A549 (cell line): Measurements from ENCODE around the gene TUBGCP2. TPM values are rescaled to one million over a fixed set of nuclear protein-coding genes. Genes with fewer than 3 reads are reported as not detected.

Experiments used
- ATAC-seq, 2 experiments: fragments of 200-7000 bp in 1 of 2; fragments of >200 bp in 1 of 2; cut with Nextera tagmentation in 1 of 2; cut with Tn5 transposase in 1 of 2; 3 replicates each; pipeline versions ENCODE4 v1.8.0 to v1.9.1; 2018 to 2020; ENCODE audit warnings: mild to moderate bottlenecking in 1 of 2, moderate library complexity in 1 of 2
- CTCF ChIA-PET: fragments of 300-600 bp; sonication (Branson Sonifier 250); formaldehyde crosslinking; extraction: SDS; loops from one replicate; lab custom pipeline; 2021; ENCODE audit warnings: antibody characterized with exemption, inconsistent platforms; lab: Yijun Ruan, JAX
- POLR2A ChIA-PET: fragments of 350-600 bp; formaldehyde crosslinking; extraction: SDS; loops from one replicate; lab custom pipeline; 2021; ENCODE audit warnings: antibody characterized with exemption, inconsistent platforms; lab: Yijun Ruan, JAX
- DNase-seq, 2 experiments: peaks; one replicate each; pipeline versions ENCODE4 v3.0.0 to v3.0.0-alpha.2; 2011 to 2016; ENCODE audit warnings: low read depth in 1 of 2, low spot score in 1 of 2
- FAIRE-seq: peaks from 2 replicates; lab custom pipeline; 2011; peaks lifted over from hg19 to GRCh38; lab: Jason Lieb, UNC
- H3K27ac ChIP-seq, 2 experiments: fragments of >200 bp; sonication (Bioruptor Twin); formaldehyde crosslinking; 3 replicates each; pipeline ENCODE4 v1.5.1; 2016 to 2017
- H3K4me1 ChIP-seq: fragments of >200 bp; sonication (Bioruptor Twin); formaldehyde crosslinking; 3 replicates; pipeline ENCODE4 v1.6.1; 2016
- H3K4me2 ChIP-seq: fragments of >200 bp; sonication (Bioruptor Twin); formaldehyde crosslinking; 3 replicates; pipeline ENCODE4 v1.6.1; 2016
- H3K4me3 ChIP-seq: fragments of >200 bp; sonication (Bioruptor Twin); formaldehyde crosslinking; 3 replicates; pipeline ENCODE4 v1.5.1; 2016
- H3K9me3 ChIP-seq: fragments of >200 bp; sonication (Bioruptor Twin); formaldehyde crosslinking; 3 replicates; pipeline ENCODE4 v1.6.1; 2016
- ATOH8 ChIP-seq: fragments of 250-450 bp; sonication (Bioruptor Pico); IDR thresholded peaks from 2 replicates; pipeline ENCODE4 v1.5.0; 2020; ENCODE audit warnings: low read depth, mild to moderate bottlenecking, moderate library complexity
- BCL3 ChIP-seq: fragments of >200 bp; sonication (Bioruptor Twin); formaldehyde crosslinking; IDR thresholded peaks from 3 replicates; pipeline ENCODE4 v1.6.1; 2016
- CBX2 ChIP-seq: fragments of 200-600 bp; sonication (generic); IDR thresholded peaks from 2 replicates; pipeline ENCODE4 v1.6.1; 2016; ENCODE audit warnings: low read depth, mild to moderate bottlenecking, borderline replicate concordance
- CBX8 ChIP-seq: fragments of 200-600 bp; sonication (generic); IDR thresholded peaks from 2 replicates; pipeline ENCODE4 v1.6.1; 2016
- CHD4 ChIP-seq: fragments of 200-600 bp; sonication (generic); IDR thresholded peaks from 2 replicates; pipeline ENCODE4 v1.6.1; 2016; ENCODE audit warnings: antibody characterized with exemption, mild to moderate bottlenecking, borderline replicate concordance
- CTCF ChIP-seq: fragments of >200 bp; sonication (Bioruptor Twin); formaldehyde crosslinking; IDR thresholded peaks from 3 replicates; pipeline ENCODE4 v1.5.1; 2016
- ESRRA ChIP-seq: fragments of 150-350 bp; IDR thresholded peaks from 2 replicates; pipeline ENCODE4 v1.6.1; 2014; ENCODE audit warnings: mild to moderate bottlenecking, low read length, borderline replicate concordance
- HDAC2 ChIP-seq: fragments of 200-600 bp; sonication (generic); IDR thresholded peaks from 2 replicates; pipeline ENCODE4 v1.6.1; 2016
- HES2 ChIP-seq: fragments of >200 bp; sonication (Bioruptor Twin); formaldehyde crosslinking; IDR thresholded peaks from 2 replicates; pipeline ENCODE4 v1.6.1; 2016
- HMGXB4 ChIP-seq: fragments of 250-450 bp; sonication (Bioruptor Pico); IDR thresholded peaks from 2 replicates; pipeline ENCODE4 v1.5.0; 2021; ENCODE audit warnings: mild to moderate bottlenecking, moderate library complexity, borderline replicate concordance
- HOXB5 ChIP-seq: fragments of 250-450 bp; sonication (Bioruptor Pico); IDR thresholded peaks from 2 replicates; pipeline ENCODE4 v1.5.0; 2020; ENCODE audit warnings: mild to moderate bottlenecking, moderate library complexity
- JUNB ChIP-seq: fragments of >200 bp; sonication (Bioruptor Twin); formaldehyde crosslinking; IDR thresholded peaks from 2 replicates; pipeline ENCODE4 v1.6.1; 2016
- KDM1A ChIP-seq: fragments of 200-600 bp; sonication (generic); IDR thresholded peaks from 2 replicates; pipeline ENCODE4 v1.6.1; 2016; ENCODE audit warnings: low read depth, mild to moderate bottlenecking
- MAX ChIP-seq: IDR thresholded peaks from 2 replicates; pipeline ENCODE4 v1.6.1; 2012
- PHF8 ChIP-seq: fragments of 200-600 bp; sonication (generic); IDR thresholded peaks from 2 replicates; pipeline ENCODE4 v1.6.1; 2016; ENCODE audit warnings: low read depth, mild to moderate bottlenecking, antibody characterized with exemption, moderate library complexity, borderline replicate concordance
- RCOR1 ChIP-seq: fragments of 150-350 bp; IDR thresholded peaks from 2 replicates; pipeline ENCODE4 v1.6.1; 2014; ENCODE audit warnings: antibody characterized with exemption, low read length, low read depth
- SMC3 ChIP-seq: fragments of >200 bp; sonication (Bioruptor Twin); formaldehyde crosslinking; IDR thresholded peaks from 3 replicates; pipeline ENCODE4 v1.6.1; 2018; ENCODE audit warnings: inconsistent platforms
- ZC3H11A ChIP-seq: fragments of 450-650 bp; IDR thresholded peaks from 2 replicates; pipeline ENCODE4 v1.6.1; 2014; ENCODE audit warnings: antibody characterized with exemption, mild to moderate bottlenecking
- ZNF302 ChIP-seq: fragments of 250-450 bp; sonication (Bioruptor Pico); IDR thresholded peaks from 2 replicates; pipeline ENCODE4 v1.9.0; 2021; ENCODE audit warnings: inconsistent platforms, mild to moderate bottlenecking, moderate library complexity
- ZSCAN20 ChIP-seq: fragments of 250-450 bp; sonication (Bioruptor Pico); IDR thresholded peaks from 2 replicates; pipeline ENCODE4 v1.8.0; 2022; ENCODE audit warnings: mild to moderate bottlenecking, moderate library complexity
- whole genome bisulfite sequencing: methylation state at CpG from one replicate; pipeline ENCODE4 v1.1.6; 2017; ENCODE audit errors: missing lambda C conversion rate; 5-methylcytosine and 5-hydroxymethylcytosine counted together
- polyA plus RNA-seq, 4 experiments: library from polyadenylated mRNA; depleted of rRNA in 3 of 4; stranded (reverse); fragments of >200 nt; fragmentation: RNase III in 1 of 4; extraction: RNeasy Plus Mini Kit Qiagen cat#74134 plus additional on column Dnase treatment in 1 of 4; gene quantifications; 2 replicates in 3 of 4; 3 replicates in 1 of 4; pipeline ENCODE4 v1.2.3, GENCODE V29; 2011 to 2017

TUBGCP2 gene
- polyA plus RNA-seq, 2 of the 4 experiments (the other 2 are of a cell fraction) = 33.6 to 44.5 TPM

GRCh38 chr10:133353988-133354605, 45.4 kb upstream of the TUBGCP2 start:
- TF ChIP-seq JUNB (no peak), ZC3H11A (no peak), KDM1A (no peak), SMC3 (no peak), ZSCAN20 (no peak), PHF8 (no peak), MAX (no peak), CBX2 (no peak), HMGXB4 (CRISPR knock-in tag) (no peak), CBX8 (no peak), HES2 (no peak), ATOH8 (CRISPR knock-in tag) (no peak), ESRRA (no peak), RCOR1 (no peak), HOXB5 (CRISPR knock-in tag) (no peak), BCL3 (no peak), ZNF302 (CRISPR knock-in tag) (no peak), CHD4 (no peak), CTCF (no peak), HDAC2 (no peak)
- H3K9me3 ChIP-seq = no peaks in the 10 kb centered on the region
- H3K4me2 ChIP-seq = no peak overlapping the region
- DNase-seq = no peak
- H3K4me3 ChIP-seq = no peak overlapping the region
- ATAC-seq = no peak
- WGBS = 82% methylated on average over 13 of the region's 16 CpGs
- ChIA-PET CTCF (interaction anchor here (1.1 to 2.6 kb wide), 3 partner anchors 10 to 39 kb away, joined by 3 to 15 read pairs (median 3); no protein-coding TSS in a partner anchor), POLR2A (no interaction called here)
- no peak overlapping the region for H3K27ac ChIP-seq
- FAIRE-seq = no peak
- H3K4me1 ChIP-seq = peaks cover 10% of the 10 kb centered on the region; the same call in 1 of the 3 replicates
